Measurements from ENCODE around the gene ADRM1.

DNA sequence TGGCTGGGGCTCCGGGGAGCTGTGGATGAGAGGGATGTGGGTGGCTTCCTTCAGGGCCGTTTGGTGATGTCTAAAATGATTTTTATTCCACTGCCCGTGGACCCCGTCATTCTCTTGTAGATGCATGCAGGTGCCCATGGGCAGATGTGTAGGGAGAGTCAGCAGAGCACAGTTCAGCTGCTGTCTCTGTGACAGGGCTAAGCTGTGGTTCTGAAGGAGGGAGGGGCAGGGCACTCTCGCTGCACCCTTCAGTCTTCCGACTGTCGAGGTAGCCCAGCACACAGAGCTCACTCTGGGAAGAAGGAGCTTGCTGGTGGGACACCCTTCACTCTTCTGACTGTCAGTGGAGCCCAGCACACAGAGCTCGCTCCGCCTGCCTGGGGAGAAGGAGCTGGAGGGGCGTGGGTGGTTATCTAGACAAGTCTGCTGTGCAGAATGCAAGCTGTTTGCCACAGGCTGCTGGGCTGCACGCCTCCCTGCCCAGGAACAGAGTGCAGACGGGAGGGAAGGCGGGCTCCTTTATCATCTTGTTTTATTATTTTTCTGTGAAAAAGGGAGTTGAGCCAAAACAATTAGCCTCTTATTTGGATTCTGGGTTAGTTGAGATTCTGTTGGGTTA, 28.4 kb upstream of the ADRM1 start:
- TF ChIP-seq, protein P1, sequence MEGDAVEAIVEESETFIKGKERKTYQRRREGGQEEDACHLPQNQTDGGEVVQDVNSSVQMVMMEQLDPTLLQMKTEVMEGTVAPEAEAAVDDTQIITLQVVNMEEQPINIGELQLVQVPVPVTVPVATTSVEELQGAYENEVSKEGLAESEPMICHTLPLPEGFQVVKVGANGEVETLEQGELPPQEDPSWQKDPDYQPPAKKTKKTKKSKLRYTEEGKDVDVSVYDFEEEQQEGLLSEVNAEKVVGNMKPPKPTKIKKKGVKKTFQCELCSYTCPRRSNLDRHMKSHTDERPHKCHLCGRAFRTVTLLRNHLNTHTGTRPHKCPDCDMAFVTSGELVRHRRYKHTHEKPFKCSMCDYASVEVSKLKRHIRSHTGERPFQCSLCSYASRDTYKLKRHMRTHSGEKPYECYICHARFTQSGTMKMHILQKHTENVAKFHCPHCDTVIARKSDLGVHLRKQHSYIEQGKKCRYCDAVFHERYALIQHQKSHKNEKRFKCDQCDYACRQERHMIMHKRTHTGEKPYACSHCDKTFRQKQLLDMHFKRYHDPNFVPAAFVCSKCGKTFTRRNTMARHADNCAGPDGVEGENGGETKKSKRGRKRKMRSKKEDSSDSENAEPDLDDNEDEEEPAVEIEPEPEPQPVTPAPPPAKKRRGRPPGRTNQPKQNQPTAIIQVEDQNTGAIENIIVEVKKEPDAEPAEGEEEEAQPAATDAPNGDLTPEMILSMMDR (IDR thresholded peaks at IDR 0.05; ENCODE audit: insufficient read depth, low read depth, low read length) = no peak
- TF ChIP-seq EZH2 (IDR thresholded peaks at IDR 0.05; ENCODE audit: insufficient read depth, low read length) = no peak

All from astrocyte (in vitro differentiated cells and primary cell).